ENCODE results near the gene CBLIF. TPM values are rescaled to one million over a fixed set of nuclear protein-coding genes. Genes with fewer than 3 reads are reported as not detected.
"Not testable (repeated sequence)": the region's sequence is repeated elsewhere in the genome, so short reads cannot be mapped to it uniquely, and the experiment has no call there.

CBLIF gene
- total RNA-seq, 2 experiments from 2014 or later: not detected

GRCh38 chr11:59839615-59840014 lies 5.7 kb downstream of the CBLIF start:
- CTCF ChIA-PET: no interaction called here
- Mint-ChIP-seq H3K27me3 (peaks cover 3% of the 10 kb centered on the region), H3K9me3 (no peaks in the 10 kb centered on the region), H3K36me3 (ENCODE audit: low read depth) (no peaks in the 10 kb centered on the region), H3K4me3 (no peak overlapping the region), H3K4me1 (ENCODE audit: low read depth) (no peaks in the 10 kb centered on the region), H3K27ac (no peak overlapping the region)
- intact Hi-C loops (cut with micrococcal nuclease): no loop called here
- ATAC-seq: no peak
- no peak for DNase-seq
- TF ChIP-seq, protein P1, sequence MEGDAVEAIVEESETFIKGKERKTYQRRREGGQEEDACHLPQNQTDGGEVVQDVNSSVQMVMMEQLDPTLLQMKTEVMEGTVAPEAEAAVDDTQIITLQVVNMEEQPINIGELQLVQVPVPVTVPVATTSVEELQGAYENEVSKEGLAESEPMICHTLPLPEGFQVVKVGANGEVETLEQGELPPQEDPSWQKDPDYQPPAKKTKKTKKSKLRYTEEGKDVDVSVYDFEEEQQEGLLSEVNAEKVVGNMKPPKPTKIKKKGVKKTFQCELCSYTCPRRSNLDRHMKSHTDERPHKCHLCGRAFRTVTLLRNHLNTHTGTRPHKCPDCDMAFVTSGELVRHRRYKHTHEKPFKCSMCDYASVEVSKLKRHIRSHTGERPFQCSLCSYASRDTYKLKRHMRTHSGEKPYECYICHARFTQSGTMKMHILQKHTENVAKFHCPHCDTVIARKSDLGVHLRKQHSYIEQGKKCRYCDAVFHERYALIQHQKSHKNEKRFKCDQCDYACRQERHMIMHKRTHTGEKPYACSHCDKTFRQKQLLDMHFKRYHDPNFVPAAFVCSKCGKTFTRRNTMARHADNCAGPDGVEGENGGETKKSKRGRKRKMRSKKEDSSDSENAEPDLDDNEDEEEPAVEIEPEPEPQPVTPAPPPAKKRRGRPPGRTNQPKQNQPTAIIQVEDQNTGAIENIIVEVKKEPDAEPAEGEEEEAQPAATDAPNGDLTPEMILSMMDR (IDR thresholded peaks at IDR 0.05): no peak
- POLR2A ChIA-PET: no interaction called here

DNA sequence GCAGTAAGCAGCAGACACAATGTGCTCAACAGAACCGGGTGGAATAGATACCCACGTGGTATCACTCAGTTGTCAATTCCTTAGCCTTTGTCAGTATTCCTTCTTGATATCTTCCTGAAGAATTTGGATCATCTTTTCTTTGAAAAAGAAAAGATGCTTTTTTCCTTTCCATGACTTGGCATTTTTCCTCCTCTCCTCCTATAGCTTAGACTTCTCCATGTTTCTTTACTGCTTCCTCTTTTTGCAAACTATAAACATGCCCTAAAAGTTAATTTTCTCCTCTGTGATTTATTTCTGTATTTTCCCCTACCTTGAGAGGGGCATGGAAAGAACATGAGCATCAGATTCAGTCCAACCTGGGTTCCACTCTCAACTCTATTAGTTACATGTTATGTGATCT lies 11.7 kb downstream of the CBLIF start:
- ATAC-seq (no peak), DNase-seq (no peak)
- no peak overlapping the region for H3K4me3 Mint-ChIP-seq
- ChIA-PET POLR2A (no interaction called here), CTCF (no interaction called here)
- TF ChIP-seq, protein P1 (IDR thresholded peaks at IDR 0.05): no peak
- H3K27ac Mint-ChIP-seq: no peak overlapping the region
- H3K36me3 Mint-ChIP-seq (ENCODE audit: low read depth): no peaks in the 10 kb centered on the region
- H3K27me3 Mint-ChIP-seq: peaks cover 3% of the 10 kb centered on the region
- intact Hi-C loops (cut with micrococcal nuclease): no loop called here
- no peaks in the 10 kb centered on the region for H3K9me3 Mint-ChIP-seq
- peaks cover 5% of the 10 kb centered on the region for H3K4me1 Mint-ChIP-seq (ENCODE audit: low read depth)

DNA sequence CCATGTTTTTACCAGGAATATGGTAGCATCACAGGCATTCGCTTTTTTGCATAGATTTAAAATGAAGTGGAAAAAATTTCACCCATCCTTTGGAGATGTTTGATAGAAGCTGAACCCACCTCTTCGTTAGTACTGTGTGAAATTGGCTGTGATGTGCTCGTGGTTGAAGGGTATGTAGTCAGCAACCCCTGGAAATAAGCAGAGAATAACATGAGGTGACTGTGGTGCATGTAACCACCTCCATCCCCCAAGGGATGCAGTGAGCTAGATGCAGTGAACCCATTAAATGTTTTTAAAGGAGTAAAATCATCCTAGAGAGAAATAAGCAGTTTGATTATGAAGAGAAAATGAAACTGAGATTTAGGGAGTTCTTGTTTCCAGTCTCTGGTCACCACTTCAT lies 15.9 kb downstream of the CBLIF start:
- CTCF ChIA-PET: no interaction called here
- DNase-seq (no peak), ATAC-seq (no peak)
- peaks cover 4% of the 10 kb centered on the region for H3K27me3 Mint-ChIP-seq
- H3K36me3 Mint-ChIP-seq (ENCODE audit: low read depth): no peaks in the 10 kb centered on the region
- H3K4me1 Mint-ChIP-seq (ENCODE audit: low read depth): peaks cover 5% of the 10 kb centered on the region
- no peak overlapping the region for H3K4me3 Mint-ChIP-seq
- no peaks in the 10 kb centered on the region for H3K9me3 Mint-ChIP-seq
- intact Hi-C loops (cut with micrococcal nuclease): no loop called here
- H3K27ac Mint-ChIP-seq: no peak overlapping the region
- POLR2A ChIA-PET: no interaction called here
- TF ChIP-seq, protein P1 (IDR thresholded peaks at IDR 0.05): no peak

DNA sequence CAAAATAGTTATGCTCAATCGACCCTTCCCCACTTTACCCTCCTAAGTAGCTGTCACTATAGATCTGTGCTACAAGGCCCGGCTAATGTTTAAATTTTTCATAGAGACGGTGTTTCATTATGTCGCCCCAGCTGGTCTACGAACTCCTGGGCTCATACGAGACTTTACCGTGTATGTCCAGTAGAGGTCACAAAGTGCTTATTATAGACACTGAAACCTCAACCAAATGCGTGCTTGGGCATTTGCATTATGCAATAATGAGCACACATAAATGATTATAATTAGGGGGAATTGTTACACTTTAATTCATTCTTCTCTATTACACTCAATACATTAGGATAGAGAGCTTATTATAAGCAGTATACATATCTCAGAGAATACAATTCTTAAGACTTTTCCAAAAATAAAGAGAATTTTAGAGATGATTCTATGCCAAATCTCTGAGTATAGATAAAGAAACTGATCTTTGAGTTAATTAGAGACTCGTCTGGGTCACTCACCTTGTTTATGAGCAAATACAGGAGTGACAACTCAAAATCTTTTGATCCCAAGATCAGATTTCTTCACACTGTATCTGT lies 22.2 kb downstream of the CBLIF start:
- no peak overlapping the region for H3K4me3 Mint-ChIP-seq
- ATAC-seq (peak; percentile 76), DNase-seq (peak; percentile 54)
- H3K27ac Mint-ChIP-seq: no peak overlapping the region
- peaks cover 4% of the 10 kb centered on the region for H3K27me3 Mint-ChIP-seq
- intact Hi-C loops (cut with micrococcal nuclease): loop anchor here (5.0 kb wide), 1 partner anchor 94 kb away; no protein-coding TSS in a partner anchor
- peaks cover 8% of the 10 kb centered on the region for H3K4me1 Mint-ChIP-seq (ENCODE audit: low read depth)
- ChIA-PET CTCF (interaction anchor here (0.6 to 1.2 kb wide), 6 partner anchors 9 to 307 kb away, joined by 3 to 7 read pairs (median 3); no protein-coding TSS in a partner anchor), POLR2A (no interaction called here)
- H3K9me3 Mint-ChIP-seq: no peaks in the 10 kb centered on the region
- TF ChIP-seq, protein P1 (IDR thresholded peaks at IDR 0.05): peak; percentile 67
- H3K36me3 Mint-ChIP-seq (ENCODE audit: low read depth): no peaks in the 10 kb centered on the region

GRCh38 chr11:59818572-59818971 lies 26.7 kb downstream of the CBLIF start:
- CTCF ChIA-PET: no interaction called here
- POLR2A ChIA-PET: no interaction called here
- no peak for DNase-seq
- Mint-ChIP-seq H3K36me3 (ENCODE audit: low read depth) (no peaks in the 10 kb centered on the region), H3K27me3 (no peaks in the 10 kb centered on the region), H3K9me3 (no peaks in the 10 kb centered on the region), H3K4me1 (ENCODE audit: low read depth) (peaks cover 11% of the 10 kb centered on the region), H3K27ac (no peak overlapping the region), H3K4me3 (no peak overlapping the region)
- intact Hi-C loops (cut with micrococcal nuclease): no loop called here
- ATAC-seq: no peak
- TF ChIP-seq, protein P1 (IDR thresholded peaks at IDR 0.05): no peak

GRCh38 chr11:59816434-59816833 lies 28.9 kb downstream of the CBLIF start:
- intact Hi-C loops (cut with micrococcal nuclease); H3K36me3 Mint-ChIP-seq (ENCODE audit: low read depth); H3K27me3 Mint-ChIP-seq; H3K4me3 Mint-ChIP-seq; H3K9me3 Mint-ChIP-seq; ATAC-seq; DNase-seq; H3K27ac Mint-ChIP-seq; POLR2A ChIA-PET: not testable (repeated sequence)
- peaks cover 10% of the 10 kb centered on the region for H3K4me1 Mint-ChIP-seq (ENCODE audit: low read depth)
- CTCF ChIA-PET: interaction anchor here (1.2 kb wide), 2 partner anchors 103 to 279 kb away, joined by 3 read pairs; no protein-coding TSS in a partner anchor

Data from activated CD8-positive, alpha-beta T cell treated with anti-CD3 and anti-CD28 coated beads for 36 hours (primary cell).